Activated CD4-positive, alpha-beta memory T cell treated with anti-CD3 and anti-CD28 coated beads for 36 hours (primary cell): ENCODE data around the gene CXCR5. TPM values are rescaled to one million over a fixed set of nuclear protein-coding genes. Genes with fewer than 3 reads are reported as not detected.

Experiments
- CTCF ChIA-PET: fragments of 350-600 bp; sonication (Branson Sonifier 250); formaldehyde crosslinking; loops from one replicate; lab custom pipeline; 2021; ENCODE audit warnings: antibody characterized with exemption, inconsistent platforms; lab: Charles Lee
- POLR2A ChIA-PET: fragments of 350-600 bp; sonication (Branson Sonifier 250); formaldehyde crosslinking; loops from one replicate; lab custom pipeline; 2021; ENCODE audit warnings: antibody characterized with exemption; lab: Charles Lee
- DNase-seq: peaks from one replicate; pipeline ENCODE4 v3.0.0-alpha.2; 2020
- H3K27ac Mint-ChIP-seq: one replicate; pipeline ENCODE4 v1.8.0; 2021; ENCODE audit warnings: mixed read lengths
- H3K27me3 Mint-ChIP-seq: one replicate; pipeline ENCODE4 v1.8.0; 2021; ENCODE audit warnings: mixed read lengths
- H3K36me3 Mint-ChIP-seq: one replicate; pipeline ENCODE4 v1.8.0; 2021; ENCODE audit warnings: mixed read lengths
- H3K4me1 Mint-ChIP-seq: one replicate; pipeline ENCODE4 v1.8.0; 2021; ENCODE audit warnings: low read depth, mixed read lengths
- H3K4me3 Mint-ChIP-seq: one replicate; pipeline ENCODE4 v1.8.0; 2021; ENCODE audit warnings: mild to moderate bottlenecking, mixed read lengths
- H3K9me3 Mint-ChIP-seq: one replicate; pipeline ENCODE4 v1.8.0; 2021; ENCODE audit warnings: mixed read lengths
- intact Hi-C: fragments of 100-400 bp; cut with micrococcal nuclease; formaldehyde crosslinking; loops from one replicate; pipeline ENCODE4 v1.15.1; 2023
- total RNA-seq, 2 experiments: library from RNA; stranded (reverse); gene quantifications; one replicate each; pipeline ENCODE4 v1.2.3, GENCODE V29; 2021

Gene CXCR5
- total RNA-seq, 2 experiments from 2014 or later: 28.0 to 28.3 TPM

GRCh38 chr11:118922745-118923627, 39.3 kb downstream of the CXCR5 start:
- H3K9me3 Mint-ChIP-seq: no peaks in the 10 kb centered on the region
- peaks cover 3% of the 10 kb centered on the region for H3K36me3 Mint-ChIP-seq
- peaks cover 70% of the 10 kb centered on the region for H3K4me1 Mint-ChIP-seq
- intact Hi-C loops: no loop called here
- peak overlapping the region; percentile 78 for H3K4me3 Mint-ChIP-seq
- ChIA-PET CTCF (interaction anchor here (0.9 to 2.8 kb wide), 4 partner anchors 17 to 233 kb away, joined by 3 to 16 read pairs (median 6); partner anchors contain the start of gene DDX6), POLR2A (interaction anchor here (0.6 to 4.1 kb wide), 6 partner anchors 10 to 172 kb away, joined by 3 to 56 read pairs (median 3); partner anchors contain the start of genes CXCR5 and DDX6)
- no peak for DNase-seq
- no peaks in the 10 kb centered on the region for H3K27me3 Mint-ChIP-seq
- peak overlapping the region; percentile 88 for H3K27ac Mint-ChIP-seq

- intact Hi-C loops: no loop called here
- H3K4me1 Mint-ChIP-seq: peaks cover 67% of the 10 kb centered on the region
- no peak for DNase-seq
- ChIA-PET POLR2A (interaction anchor here (0.6 to 4.1 kb wide), 6 partner anchors 11 to 171 kb away, joined by 3 to 56 read pairs (median 8); partner anchors contain the start of gene DDX6), CTCF (interaction anchor here (1.5 to 2.8 kb wide), 3 partner anchors 11 to 234 kb away, joined by 5 to 16 read pairs (median 10); no protein-coding TSS in a partner anchor)
- H3K36me3 Mint-ChIP-seq: peaks cover 3% of the 10 kb centered on the region
- H3K4me3 Mint-ChIP-seq: peak overlapping the region; percentile 78
- H3K27me3 Mint-ChIP-seq: no peaks in the 10 kb centered on the region
- peak overlapping the region; percentile 88 for H3K27ac Mint-ChIP-seq
- no peaks in the 10 kb centered on the region for H3K9me3 Mint-ChIP-seq
Measured at GRCh38 chr11:118923721-118924587, 40.3 kb downstream of the CXCR5 start.

GRCh38 chr11:118924591-118925585, 41.2 kb downstream of the CXCR5 start:
- H3K27ac Mint-ChIP-seq: peak overlapping the region; percentile 88
- H3K4me3 Mint-ChIP-seq: peak overlapping the region; percentile 78
- CTCF ChIA-PET: interaction anchor here (0.9 to 9.9 kb wide), 12 partner anchors 10 to 235 kb away, joined by 3 to 311 read pairs (median 5); no protein-coding TSS in a partner anchor
- intact Hi-C loops: loop anchor here (5.0 kb wide), 3 partner anchors 33 to 182 kb away; partner anchors contain the start of genes C2CD2L, RPS25 and TRAPPC4
- DNase-seq: peak; percentile 70
- H3K27me3 Mint-ChIP-seq: no peaks in the 10 kb centered on the region
- H3K4me1 Mint-ChIP-seq: peaks cover 58% of the 10 kb centered on the region
- peaks cover 3% of the 10 kb centered on the region for H3K36me3 Mint-ChIP-seq
- no peaks in the 10 kb centered on the region for H3K9me3 Mint-ChIP-seq
- POLR2A ChIA-PET: interaction anchor here (0.9 to 4.1 kb wide), 8 partner anchors 10 to 136 kb away, joined by 3 to 56 read pairs (median 6); partner anchors contain the start of genes CENATAC and DDX6

GRCh38 chr11:118927554-118928100, 43.9 kb downstream of the CXCR5 start:
- intact Hi-C loops: loop anchor here (1.0 to 5.0 kb wide), 8 partner anchors 13 to 194 kb away; partner anchors contain the start of genes C2CD2L, DDX6, HINFP and RPS25
- H3K36me3 Mint-ChIP-seq: peaks cover 3% of the 10 kb centered on the region

GRCh38 chr11:118928101-118928869, 44.6 kb downstream of the CXCR5 start:
- intact Hi-C loops: loop anchor here (1.0 to 5.0 kb wide), 8 partner anchors 14 to 193 kb away; partner anchors contain the start of genes C2CD2L, DDX6, HINFP and RPS25
- no peaks in the 10 kb centered on the region for H3K27me3 Mint-ChIP-seq

More at GRCh38 chr11:118927554-118928100, 43.9 kb downstream of the CXCR5 start:
- peak overlapping the region; percentile 98 for H3K27ac Mint-ChIP-seq
- DNase-seq: no peak
- ChIA-PET CTCF (interaction anchor here (0.7 to 9.9 kb wide), 5 partner anchors 10 to 238 kb away, joined by 3 to 311 read pairs (median 4); no protein-coding TSS in a partner anchor), POLR2A (interaction anchor here (0.7 to 3.6 kb wide), 3 partner anchors 9 to 51 kb away, joined by 3 to 37 read pairs (median 3); no protein-coding TSS in a partner anchor)
- no peaks in the 10 kb centered on the region for H3K9me3 Mint-ChIP-seq
- no peaks in the 10 kb centered on the region for H3K27me3 Mint-ChIP-seq
- peak overlapping the region; percentile 94 for H3K4me3 Mint-ChIP-seq
- H3K4me1 Mint-ChIP-seq: peaks cover 51% of the 10 kb centered on the region

GRCh38 chr11:118928870-118929500, 45.3 kb downstream of the CXCR5 start:
- intact Hi-C loops: loop anchor here (1.0 to 5.0 kb wide), 8 partner anchors 15 to 192 kb away; partner anchors contain the start of genes C2CD2L, DDX6, HINFP and RPS25
- Mint-ChIP-seq H3K27me3 (no peaks in the 10 kb centered on the region), H3K4me1 (peaks cover 38% of the 10 kb centered on the region), H3K36me3 (peaks cover 3% of the 10 kb centered on the region), H3K9me3 (no peaks in the 10 kb centered on the region), H3K4me3 (peak overlapping the region; percentile 94), H3K27ac (peak overlapping the region; percentile 98)
- DNase-seq: peak; percentile 66
- CTCF ChIA-PET: interaction anchor here (0.6 to 9.9 kb wide), 13 partner anchors 8 to 270 kb away, joined by 3 to 311 read pairs (median 3); partner anchors contain the start of genes CXCR5 and UPK2
- POLR2A ChIA-PET: interaction anchor here (0.9 to 3.6 kb wide), 4 partner anchors 10 to 140 kb away, joined by 3 to 37 read pairs (median 11); no protein-coding TSS in a partner anchor

More at GRCh38 chr11:118928101-118928869, 44.6 kb downstream of the CXCR5 start:
- H3K4me3 Mint-ChIP-seq: peak overlapping the region; percentile 94
- peak overlapping the region; percentile 98 for H3K27ac Mint-ChIP-seq
- peak; percentile 95 for DNase-seq
- POLR2A ChIA-PET: interaction anchor here (0.9 to 3.6 kb wide), 4 partner anchors 10 to 139 kb away, joined by 3 to 37 read pairs (median 11); no protein-coding TSS in a partner anchor
- H3K4me1 Mint-ChIP-seq: peaks cover 44% of the 10 kb centered on the region
- CTCF ChIA-PET: interaction anchor here (0.6 to 9.9 kb wide), 8 partner anchors 9 to 239 kb away, joined by 3 to 311 read pairs (median 4); no protein-coding TSS in a partner anchor
- no peaks in the 10 kb centered on the region for H3K9me3 Mint-ChIP-seq
- H3K36me3 Mint-ChIP-seq: peaks cover 3% of the 10 kb centered on the region

GRCh38 chr11:118929501-118930093, 45.9 kb downstream of the CXCR5 start:
- CTCF ChIA-PET: interaction anchor here (0.7 to 9.9 kb wide), 27 partner anchors 10 to 320 kb away, joined by 3 to 311 read pairs (median 5); partner anchors contain the start of genes CENATAC, CXCR5, DDX6 and UPK2
- POLR2A ChIA-PET: interaction anchor here (0.7 to 3.6 kb wide), 6 partner anchors 10 to 140 kb away, joined by 3 to 37 read pairs (median 8); no protein-coding TSS in a partner anchor
- H3K27me3 Mint-ChIP-seq: no peaks in the 10 kb centered on the region

GRCh38 chr11:118930094-118930712, 46.5 kb downstream of the CXCR5 start:
- ChIA-PET CTCF (interaction anchor here (0.7 to 9.9 kb wide), 28 partner anchors 10 to 321 kb away, joined by 3 to 311 read pairs (median 4); partner anchors contain the start of genes CENATAC, CXCR5, DDX6 and UPK2), POLR2A (interaction anchor here (0.7 to 3.6 kb wide), 7 partner anchors 10 to 141 kb away, joined by 3 to 37 read pairs (median 5); no protein-coding TSS in a partner anchor)
- no peaks in the 10 kb centered on the region for H3K9me3 Mint-ChIP-seq
- peak overlapping the region; percentile 95 for H3K27ac Mint-ChIP-seq
- H3K4me3 Mint-ChIP-seq: peak overlapping the region; percentile 94
- no peaks in the 10 kb centered on the region for H3K27me3 Mint-ChIP-seq
- peaks cover 38% of the 10 kb centered on the region for H3K4me1 Mint-ChIP-seq
- H3K36me3 Mint-ChIP-seq: no peaks in the 10 kb centered on the region
- intact Hi-C loops: loop anchor here (1.0 kb wide), 4 partner anchors 10 to 240 kb away; partner anchors contain the start of gene UPK2
- DNase-seq: peak; percentile 94

More at GRCh38 chr11:118929501-118930093, 45.9 kb downstream of the CXCR5 start:
- Mint-ChIP-seq H3K4me1 (peaks cover 38% of the 10 kb centered on the region), H3K9me3 (no peaks in the 10 kb centered on the region), H3K27ac (peak overlapping the region; percentile 95), H3K4me3 (peak overlapping the region; percentile 94), H3K36me3 (peaks cover 1% of the 10 kb centered on the region)
- peak; percentile 87 for DNase-seq
- intact Hi-C loops: loop anchor here (1.0 to 5.0 kb wide), 8 partner anchors 11 to 239 kb away; partner anchors contain the start of genes C2CD2L, DDX6, RPS25 and TRAPPC4
